GM18499 (cell line): ENCODE data around the gene ZNF608.

Experiments used
- ATAC-seq: cut with Tn5 transposase; IDR thresholded peaks from one replicate; pipeline ENCODE4 v1.9.1; 2021; ENCODE audit warnings: moderate number of reproducible peaks; ENCODE audit not compliant: insufficient read depth, unreplicated experiment

Gene ZNF608

DNA sequence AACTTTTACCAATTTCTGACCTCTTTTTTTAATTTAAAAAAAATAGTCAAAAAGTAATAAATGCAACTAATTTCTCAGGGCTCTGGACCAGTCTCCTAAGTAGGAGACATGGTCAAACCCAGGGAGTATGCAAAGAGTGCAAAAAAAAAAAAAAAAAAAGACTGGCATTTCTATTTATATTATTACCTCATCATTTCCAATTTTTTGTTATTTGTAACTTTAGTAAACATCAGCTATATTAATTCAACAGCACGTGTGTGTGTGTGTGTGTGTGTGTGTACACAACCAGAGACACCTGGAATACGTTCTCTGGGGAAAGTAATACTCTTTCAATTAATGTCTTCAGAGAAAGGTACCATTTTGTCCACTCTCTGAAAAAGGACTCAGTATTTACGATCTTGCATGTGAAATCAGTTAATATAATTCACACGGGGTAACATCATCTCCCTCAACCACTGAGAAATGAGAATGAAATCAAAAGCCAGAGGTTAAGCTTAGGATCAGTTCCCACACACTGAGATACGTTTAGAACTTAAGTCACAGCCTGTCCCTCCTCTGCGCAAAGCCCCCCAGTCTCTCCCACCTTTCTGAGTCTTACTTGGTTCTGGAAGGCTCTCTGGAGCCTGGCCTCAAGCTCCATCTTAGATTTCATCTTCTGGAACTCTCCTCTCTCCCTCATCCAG is 21.9 kb downstream of the ZNF608 start:
- no peak for ATAC-seq

DNA sequence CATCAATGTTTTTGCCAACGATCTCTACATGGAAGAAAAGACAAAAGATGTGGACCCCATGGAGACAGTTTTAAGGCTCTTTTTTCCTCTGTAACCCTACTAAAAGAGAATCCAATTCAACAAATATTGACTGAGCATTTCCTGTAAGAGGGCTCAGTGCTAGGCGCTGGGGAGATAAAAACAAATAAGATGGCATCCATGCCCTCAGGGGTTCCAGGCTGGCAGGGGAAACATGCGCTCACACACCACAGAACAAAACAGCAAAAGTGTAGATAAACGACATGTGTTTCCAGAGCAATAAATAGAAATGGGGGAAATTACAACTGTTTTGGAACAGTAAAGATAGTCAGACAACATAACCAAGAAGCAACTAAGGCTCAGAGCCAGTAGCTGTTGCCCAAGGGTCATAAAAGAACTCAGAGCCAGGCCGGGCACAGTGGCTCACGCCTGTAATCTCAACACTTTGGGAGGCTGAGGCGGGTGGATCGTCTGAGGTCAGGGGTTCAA is 25.2 kb downstream of the ZNF608 start:
- ATAC-seq, result no peak

DNA sequence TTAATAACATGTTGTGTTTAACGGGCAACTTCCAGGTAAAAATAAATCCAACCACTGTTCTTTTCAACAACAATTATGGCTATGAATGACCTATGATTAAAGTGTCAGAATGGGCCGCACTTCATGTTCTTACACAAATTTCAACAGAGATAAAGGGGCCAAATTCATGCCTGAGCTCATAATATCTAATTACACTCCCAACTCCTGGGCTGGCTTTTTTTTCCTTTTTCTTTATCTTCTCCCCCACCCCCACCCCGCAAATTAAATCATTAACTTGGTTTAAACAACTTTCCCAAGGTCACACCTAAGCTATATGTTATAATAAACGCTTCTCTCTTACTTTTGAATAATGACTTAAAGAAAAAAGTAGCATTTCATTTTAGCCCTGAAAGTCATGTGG is 25.8 kb downstream of the ZNF608 start:
- ATAC-seq, result no peak

DNA sequence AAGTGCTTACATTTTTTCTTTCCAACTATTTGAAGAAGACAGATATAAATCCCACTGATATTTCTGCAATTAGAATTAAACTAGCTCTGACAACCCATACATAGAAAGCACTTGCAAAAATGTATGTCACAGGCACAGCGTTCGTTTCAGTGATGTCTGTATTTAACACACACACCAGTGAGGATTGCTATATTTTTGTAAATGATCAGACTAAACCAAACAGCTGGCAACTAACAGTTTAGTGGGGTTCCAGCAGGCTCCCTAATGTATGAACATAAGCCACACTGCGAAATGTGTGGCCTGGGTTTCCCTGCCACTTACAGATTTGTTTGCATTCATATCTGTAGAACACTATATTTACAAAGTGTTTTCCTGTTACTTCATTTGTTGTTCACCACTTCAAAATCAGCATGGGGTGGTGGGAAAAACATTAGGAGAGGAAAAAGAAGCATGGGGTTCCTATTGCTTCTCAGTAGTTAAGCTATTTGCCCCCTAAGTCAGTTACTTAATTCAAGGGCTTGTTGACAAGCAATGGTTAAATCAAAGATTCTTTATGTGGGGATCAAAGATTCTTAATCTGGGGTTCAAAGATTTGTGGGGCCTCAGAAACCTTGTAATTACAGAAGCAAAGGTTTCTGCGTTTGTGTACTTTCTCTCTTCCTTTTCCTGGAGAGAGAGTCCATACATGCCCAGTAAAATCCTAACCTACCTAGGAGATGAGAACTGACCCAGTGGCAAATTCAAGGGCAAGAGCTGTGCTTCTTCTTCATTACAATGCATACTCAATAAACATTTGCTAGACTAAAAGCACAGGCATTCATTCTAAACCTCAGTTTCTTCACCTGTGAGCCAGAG is 27.1 kb downstream of the ZNF608 start:
- ATAC-seq, result no peak

DNA sequence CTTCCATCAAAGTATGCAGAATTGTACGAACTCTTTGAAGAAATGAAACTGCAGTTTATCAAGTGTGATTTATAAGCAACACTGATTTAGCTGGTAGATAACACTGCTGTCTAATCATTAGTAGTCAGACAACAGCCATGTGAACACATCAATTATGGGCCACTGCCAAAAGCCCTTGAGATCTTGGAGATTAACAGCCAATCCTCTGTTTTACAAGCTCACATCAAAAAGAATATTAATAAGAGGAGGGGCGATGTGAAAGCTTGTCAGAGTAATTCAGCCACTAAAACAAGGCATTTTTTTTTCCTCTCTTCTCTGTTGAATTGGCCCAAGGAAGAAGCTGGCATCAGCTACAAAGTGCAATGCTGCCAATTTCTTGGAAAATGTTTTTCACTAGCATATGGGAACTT is 28.1 kb downstream of the ZNF608 start:
- ATAC-seq, result no peak

DNA sequence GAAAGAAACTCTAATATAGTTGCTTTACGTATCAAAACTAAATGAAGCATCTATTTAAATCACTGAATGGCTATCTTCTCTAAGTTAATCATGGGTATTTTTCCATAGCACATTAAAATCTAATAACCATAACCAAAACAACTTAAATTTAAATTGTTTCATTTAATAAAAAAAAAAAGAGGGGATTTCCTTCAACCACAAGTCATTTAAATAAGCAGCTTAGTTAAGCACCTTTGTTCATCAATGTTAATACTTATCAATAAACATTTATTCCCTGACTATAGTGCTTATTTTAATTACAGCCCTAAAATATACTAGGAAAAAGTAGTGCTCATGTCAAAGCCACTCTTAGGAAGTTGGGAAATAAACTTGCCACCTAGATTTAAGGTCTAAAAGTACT is 30.3 kb downstream of the ZNF608 start:
- ATAC-seq, result no peak

DNA sequence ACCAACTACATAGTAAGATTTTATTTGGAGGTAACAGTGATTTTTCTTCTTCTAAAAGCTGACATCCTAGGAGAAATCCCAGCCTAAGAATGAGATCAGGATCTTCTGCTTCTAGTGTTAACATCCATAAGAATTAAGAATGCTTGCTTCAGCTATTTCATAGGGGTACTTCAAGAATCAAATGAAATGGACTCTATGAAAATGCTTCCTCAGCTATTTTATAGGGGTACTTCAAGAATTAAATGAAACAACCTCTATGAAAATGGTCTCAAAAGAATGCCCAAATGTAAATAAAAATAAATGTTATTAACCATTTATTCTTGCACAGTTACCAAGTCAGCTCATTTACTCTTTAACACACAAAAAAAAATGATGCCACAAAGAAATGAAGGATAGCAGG is 31.5 kb downstream of the ZNF608 start:
- ATAC-seq, result no peak

DNA sequence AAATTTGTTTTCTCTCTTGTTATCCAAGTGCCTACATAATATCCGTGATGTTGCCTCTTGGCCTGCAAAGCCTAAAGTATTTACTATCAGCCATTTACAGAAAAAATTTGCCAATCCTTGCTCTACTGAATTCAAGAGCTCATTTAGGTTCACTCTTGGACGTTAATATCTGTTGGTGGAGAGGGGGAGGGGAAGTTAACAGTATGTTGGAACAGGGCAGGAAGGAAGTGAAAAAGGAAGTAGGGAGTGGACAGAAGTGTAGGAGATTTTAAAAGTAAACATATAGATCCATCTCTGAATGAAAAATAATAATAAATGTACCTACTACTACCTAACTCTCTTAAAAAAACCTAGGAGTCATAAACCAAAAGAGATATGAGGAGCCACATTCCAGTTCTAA is 32.8 kb downstream of the ZNF608 start:
- ATAC-seq, result no peak

DNA sequence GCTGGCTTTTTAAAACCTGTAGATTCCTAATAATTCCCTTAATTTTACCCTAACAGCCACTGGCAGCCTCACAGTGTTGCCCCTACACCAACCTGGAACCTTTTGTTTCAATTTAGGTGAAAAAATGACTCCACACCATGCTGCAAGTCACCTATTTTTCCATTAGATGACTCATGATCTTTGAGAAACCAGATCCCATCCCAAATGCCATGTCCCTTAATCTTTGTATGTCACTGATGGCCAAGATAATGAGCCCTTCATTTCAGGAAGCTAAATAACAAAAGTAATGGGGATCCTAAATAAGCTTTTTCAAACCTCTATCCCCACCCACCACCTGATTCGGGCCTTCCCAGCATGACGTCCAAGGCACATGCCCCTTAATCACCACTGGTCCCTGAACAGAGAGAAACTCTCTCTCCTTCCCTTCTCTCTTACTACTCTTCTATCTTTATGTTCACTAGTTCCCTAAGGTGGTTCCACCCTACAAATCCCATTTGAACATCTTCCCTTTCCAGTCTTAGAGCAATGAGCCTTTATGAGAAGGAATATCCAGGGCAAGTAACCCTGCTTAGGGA is 33.6 kb downstream of the ZNF608 start:
- no peak for ATAC-seq

DNA sequence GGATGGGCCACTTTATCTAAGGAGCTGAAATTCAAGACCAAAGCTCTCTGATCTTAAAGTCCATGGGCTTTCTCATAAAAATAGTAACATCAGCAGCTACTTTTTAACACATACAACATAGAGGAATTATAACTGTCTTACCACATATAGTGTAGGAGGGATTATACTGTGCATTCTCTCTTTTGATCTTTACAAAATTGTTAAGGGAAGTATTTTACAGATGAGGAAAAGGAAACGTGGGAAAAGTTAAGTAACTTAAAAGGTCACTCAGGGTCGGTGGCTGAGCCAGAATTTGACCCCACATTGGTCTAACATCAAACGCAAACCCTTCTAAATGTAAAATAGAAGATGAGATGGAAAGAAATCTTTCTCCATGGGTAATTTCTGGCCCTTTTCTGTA is 38.4 kb downstream of the ZNF608 start:
- ATAC-seq, result no peak

DNA sequence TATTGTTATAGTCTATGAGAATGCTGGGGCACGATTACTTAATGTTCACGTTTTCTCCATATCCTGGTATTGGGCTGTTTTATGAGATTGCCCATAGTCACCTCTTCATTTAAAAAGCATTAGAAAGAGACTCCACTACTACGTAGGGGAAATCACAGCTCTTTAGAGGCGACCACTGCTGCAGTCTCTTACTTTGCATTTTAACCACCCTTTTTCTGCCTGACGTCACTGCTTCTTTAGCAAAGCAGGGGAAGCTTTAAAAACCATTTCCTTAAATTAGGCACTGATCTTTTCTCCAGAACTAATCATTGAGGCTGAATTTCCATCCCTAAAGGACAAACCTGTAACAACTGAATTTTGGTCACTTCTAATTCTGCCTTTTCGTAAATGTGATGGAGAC is 38.9 kb downstream of the ZNF608 start:
- ATAC-seq, result no peak

DNA sequence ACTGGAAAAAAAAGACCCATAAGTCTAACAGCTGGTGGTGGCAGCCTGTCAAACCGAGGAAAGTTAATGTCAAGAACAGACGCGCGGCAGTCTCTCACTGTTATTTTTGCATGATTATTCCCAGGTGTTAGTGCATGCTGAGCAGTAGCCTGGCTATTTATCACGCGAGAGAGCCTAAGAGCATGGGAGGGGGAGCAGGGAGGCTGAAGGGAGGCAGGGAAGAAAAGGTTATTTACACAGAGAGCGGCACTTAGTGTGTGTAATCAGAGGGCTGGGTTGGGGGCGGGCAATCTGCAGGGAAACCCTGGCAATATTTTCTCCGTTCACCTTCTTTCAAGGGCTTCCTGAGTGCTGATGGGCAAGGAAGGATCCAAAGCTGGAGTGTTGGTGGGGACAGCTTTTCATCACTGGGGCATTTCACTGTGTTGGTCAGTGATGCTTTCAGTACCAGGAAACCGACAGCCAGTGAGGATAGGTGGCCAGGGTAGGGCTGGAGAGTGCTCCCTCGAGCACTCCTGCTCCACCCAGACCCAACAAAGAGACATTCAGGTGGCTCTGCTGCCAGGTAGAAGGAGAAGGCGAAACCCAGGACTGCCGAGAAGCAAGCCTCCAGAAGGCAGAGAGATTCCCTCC is 39.6 kb downstream of the ZNF608 start:
- ATAC-seq, result no peak

DNA sequence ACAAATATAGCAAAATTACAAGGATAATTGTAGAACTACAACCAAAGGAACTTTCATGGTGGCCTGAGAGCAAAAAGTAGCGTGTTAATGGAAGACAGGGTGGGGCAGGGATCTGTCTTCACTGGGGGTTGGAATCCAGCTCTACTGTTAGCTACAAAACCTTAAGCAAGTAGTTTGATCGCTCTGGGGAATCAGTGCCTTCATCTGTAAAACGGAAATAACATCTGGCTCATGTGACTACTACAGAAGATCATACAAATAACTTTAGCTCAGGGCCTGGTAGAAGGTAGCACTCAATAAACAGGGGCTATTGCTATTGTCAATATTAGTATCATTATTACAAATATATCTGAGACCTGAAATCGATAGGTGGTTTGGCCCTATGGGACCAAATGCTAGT is 40.4 kb downstream of the ZNF608 start:
- no peak for ATAC-seq

DNA sequence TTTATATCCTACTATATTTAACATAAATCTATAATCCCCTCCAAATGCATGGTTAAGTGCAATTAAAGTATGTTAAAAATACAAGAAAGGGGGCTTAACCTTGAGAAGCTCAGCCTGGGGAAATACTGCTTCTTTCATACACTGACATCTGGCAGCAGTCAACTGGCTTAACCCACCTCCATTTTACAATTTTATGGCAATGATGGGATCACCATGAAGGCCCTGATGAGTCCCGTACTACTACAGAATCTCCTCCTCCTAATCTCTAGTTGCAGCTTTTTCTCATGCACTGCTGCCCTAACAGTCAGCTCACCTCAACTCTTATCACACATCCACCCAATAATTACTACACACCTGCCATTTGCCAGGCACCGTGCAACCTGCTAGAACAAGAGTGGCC is 40.9 kb downstream of the ZNF608 start:
- no peak for ATAC-seq

DNA sequence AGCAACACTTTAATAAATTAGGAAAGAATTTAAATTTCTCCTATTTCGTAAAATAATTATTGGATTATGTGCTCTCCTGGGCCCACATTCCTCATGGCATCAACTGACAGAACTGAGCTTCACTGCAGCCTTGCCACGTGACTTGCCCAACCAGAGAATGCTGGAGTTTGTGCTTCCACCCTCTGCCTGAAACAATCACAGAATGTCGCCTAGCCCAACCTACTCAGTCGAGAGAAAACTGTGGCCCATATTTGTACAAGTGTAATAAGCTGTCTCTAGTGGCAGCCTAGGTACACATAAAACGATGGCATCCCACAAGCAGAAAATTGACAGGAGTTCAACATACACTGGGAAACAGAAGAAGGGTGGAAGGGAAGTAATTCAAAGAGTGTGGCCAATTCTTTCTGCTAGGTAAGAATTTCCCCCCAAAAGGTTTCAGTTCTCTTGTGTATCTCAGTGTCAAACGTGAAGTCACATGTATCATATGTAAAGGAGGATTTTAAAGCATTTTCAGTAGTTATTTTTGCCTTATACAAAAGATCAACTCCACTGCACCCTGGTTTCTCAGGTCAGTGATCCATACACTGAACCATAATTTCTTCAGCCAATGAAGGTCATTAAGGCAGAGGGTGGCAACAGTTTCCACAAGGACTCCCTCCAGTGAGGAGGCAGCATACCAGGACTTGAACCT is 41.7 kb downstream of the ZNF608 start:
- peak; percentile 77 for ATAC-seq

DNA sequence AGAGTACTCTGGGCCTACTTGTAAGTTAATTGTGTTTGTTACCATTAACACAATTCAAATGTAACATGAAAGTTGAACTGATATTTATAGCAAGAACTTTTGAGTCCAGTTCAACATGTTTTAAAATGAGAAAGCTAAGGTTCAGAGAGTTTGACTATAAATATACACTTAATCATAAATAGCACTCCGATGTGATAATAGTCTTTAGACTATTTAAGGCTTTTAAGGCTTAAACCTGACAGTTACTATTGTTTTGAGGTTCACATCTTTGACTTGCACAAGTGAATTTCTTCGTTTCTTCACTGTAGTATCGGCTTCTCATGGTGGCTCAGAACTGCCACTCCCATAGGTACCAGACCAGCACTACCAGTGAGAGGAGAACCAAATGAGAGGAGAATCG is 42.4 kb downstream of the ZNF608 start:
- no peak for ATAC-seq

DNA sequence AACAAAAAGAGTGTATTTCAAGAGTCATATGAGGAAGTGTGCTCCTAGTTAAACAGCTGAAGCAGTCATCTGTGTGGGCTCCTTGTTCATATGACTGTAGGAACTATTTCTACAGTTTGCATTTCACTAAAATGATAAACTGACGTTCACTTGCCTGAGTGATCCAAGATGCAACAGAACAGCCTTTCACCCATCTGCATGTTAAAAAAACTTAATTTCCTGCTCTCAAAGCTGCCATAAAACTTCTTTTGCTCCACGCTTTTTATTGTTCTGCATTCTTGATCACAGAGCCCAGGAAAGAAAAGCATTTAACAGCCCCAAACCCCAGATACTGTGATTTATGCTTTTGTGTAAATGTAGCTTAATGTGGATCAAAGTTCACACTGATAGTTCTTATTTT is 43.9 kb downstream of the ZNF608 start:
- peak; percentile 30 for ATAC-seq

DNA sequence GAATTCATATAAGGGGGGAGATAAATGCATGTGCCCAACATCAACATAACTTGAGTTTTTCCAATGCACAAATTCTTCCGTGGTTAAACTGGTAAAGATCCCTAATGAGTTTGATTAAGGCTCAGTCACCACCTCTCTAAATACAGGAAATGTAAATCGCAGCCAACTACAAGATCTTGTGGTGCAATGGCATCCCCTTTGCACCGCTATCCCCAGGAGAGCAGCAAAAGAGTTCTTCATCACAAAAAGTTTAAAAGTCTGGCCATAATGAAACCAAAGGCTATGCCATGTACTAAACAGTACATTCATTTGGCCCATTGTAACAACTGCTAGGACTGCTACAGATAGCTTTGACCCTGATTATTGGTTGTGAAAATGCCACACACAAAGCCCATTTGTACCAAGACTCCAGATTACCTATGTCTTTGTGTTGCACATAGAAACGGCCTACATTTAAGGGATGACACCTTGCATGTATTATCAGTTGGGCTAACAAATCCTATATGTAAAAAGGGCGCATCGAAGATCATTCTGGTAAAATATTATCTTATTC is 44.5 kb downstream of the ZNF608 start:
- ATAC-seq, result no peak

DNA sequence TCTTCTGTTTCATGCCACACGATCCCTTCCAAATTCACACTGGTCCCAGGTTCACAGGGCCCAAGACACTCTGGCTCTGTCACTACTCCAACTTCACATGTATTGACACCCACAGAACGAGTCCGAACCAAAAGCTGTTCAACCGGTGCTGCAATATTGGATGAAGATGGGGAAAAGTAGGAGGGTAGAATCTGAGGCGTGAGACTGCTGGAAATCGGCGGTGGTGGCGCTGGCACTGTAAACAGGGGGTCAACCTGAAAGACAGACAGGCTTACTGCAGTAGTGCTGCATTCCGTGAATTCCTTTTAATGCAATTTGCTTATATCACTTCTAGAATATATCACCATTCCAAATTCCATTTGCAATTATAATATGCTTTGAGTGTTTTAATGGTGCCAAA is 45.4 kb downstream of the ZNF608 start:
- no peak for ATAC-seq

DNA sequence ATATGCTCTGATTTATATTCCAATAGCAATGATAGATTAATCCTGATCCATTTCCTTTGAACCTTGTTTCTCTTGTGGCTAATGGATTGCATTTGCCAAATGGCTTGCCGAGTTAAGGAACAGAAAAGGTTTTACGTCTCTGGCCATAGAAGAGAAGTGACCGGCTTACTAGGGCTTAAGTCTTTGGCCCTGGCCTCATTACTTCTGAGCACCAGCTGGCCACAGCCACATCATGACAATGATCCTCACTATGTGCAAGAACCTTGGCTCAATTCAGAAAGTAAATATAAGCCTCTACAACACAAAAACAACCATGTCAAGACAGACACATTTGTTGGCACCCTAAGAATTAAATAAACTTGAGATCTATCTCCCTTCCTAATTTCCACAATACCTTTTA is 46.1 kb downstream of the ZNF608 start:
- no peak for ATAC-seq
